ENCODE results near the gene ZDHHC7.
A peak's percentile ranks its signal among the peaks of the same experiment; 100 is the strongest.
"Not testable (repeated sequence)": the region's sequence is repeated elsewhere in the genome, so short reads cannot be mapped to it uniquely, and the experiment has no call there.

The ZDHHC7 gene, protein sequence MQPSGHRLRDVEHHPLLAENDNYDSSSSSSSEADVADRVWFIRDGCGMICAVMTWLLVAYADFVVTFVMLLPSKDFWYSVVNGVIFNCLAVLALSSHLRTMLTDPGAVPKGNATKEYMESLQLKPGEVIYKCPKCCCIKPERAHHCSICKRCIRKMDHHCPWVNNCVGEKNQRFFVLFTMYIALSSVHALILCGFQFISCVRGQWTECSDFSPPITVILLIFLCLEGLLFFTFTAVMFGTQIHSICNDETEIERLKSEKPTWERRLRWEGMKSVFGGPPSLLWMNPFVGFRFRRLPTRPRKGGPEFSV

GRCh38 chr16:85010931-85011845 lies at the start of gene ZDHHC7:
TSS of gene ZDHHC7 (minus strand) at chr16:85011535. CDS start at chr16:84990618, 20,917 bp downstream.
- peak within 1 kb of the TSS; percentile 75 to 99 (median 97) for H3K27ac ChIP-seq
- H3K4me3 ChIP-seq: peak within 1 kb of the TSS; percentile 72 to 92 (median 86)

DNA sequence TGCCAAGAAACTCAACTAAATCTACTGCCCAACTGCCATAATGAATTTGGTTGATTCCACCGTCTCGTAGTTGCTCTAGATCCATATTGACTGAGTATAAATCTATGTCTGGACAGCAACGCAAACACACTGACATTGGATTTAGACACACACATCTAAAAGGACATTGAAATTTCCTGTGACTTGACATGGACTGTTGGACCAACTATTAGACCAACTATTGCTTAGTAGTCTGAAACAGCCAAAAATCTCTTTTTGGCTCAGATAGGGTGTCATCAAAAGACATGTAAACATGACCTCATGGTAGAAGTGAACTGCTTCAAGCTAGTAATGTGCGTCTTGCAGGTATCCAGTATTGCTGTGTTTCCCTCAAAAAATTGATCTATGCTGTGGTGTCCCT lies 47.6 kb upstream of the ZDHHC7 start:
- no peak overlapping the region for H3K27ac ChIP-seq
- H3K4me3 ChIP-seq: no peak overlapping the region

DNA sequence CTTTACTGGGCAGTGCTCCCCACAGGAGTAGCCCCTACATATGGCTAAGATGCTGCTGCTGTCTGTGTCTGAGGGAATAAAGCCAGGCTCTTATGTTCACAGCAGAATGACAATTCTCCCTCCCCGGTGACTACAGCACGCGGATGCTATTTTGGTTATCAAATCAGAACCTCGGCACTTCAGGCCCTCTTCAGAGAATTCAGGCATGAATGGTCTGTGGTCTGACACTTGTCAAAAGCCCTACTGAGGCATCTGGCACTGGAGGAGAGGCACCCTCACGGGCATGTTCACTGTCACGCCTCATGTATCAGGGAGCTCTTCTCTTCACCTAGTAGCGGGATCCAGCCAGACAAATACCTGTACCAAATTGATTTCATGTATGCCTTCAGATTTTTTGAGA lies 46.6 kb upstream of the ZDHHC7 start:
- Histone ChIP-seq H3K4me3 (no peak overlapping the region), H3K27ac (no peak overlapping the region)

GRCh38 chr16:85057212-85057889 lies 46.0 kb upstream of the ZDHHC7 start:
- H3K4me3 ChIP-seq: no peak overlapping the region
- no peak overlapping the region for H3K27ac ChIP-seq

GRCh38 chr16:85056211-85056748 lies 44.9 kb upstream of the ZDHHC7 start:
- H3K4me3 ChIP-seq: peak overlapping the region in 1 of 7 experiments; percentile 4
- H3K27ac ChIP-seq: peak overlapping the region in 18 of 21 experiments; percentile 37 to 90 (median 73)

- Histone ChIP-seq H3K4me3 (peak overlapping the region in 3 of 7 experiments; percentile 4 to 13 (median 8)), H3K27ac (peak overlapping the region in 19 of 21 experiments; percentile 10 to 90 (median 72))
Observed at GRCh38 chr16:85055493-85056210, 44.3 kb upstream of the ZDHHC7 start.

- Histone ChIP-seq H3K4me3 (peak overlapping the region in 2 of 7 experiments; percentile 8 to 13), H3K27ac (peak overlapping the region in 16 of 21 experiments; percentile 10 to 90 (median 75))
Observed at GRCh38 chr16:85054948-85055492, 43.7 kb upstream of the ZDHHC7 start.

GRCh38 chr16:85054321-85054720 lies 43.0 kb upstream of the ZDHHC7 start:
- H3K27ac ChIP-seq: peak overlapping the region in 5 of 21 experiments; percentile 74 to 90 (median 79)
- H3K4me3 ChIP-seq: not testable (repeated sequence)

- no peak overlapping the region for H3K27ac ChIP-seq
- H3K4me3 ChIP-seq: no peak overlapping the region
Observed at GRCh38 chr16:85052536-85052935, 41.2 kb upstream of the ZDHHC7 start.

- H3K4me3 ChIP-seq: no peak overlapping the region
- H3K27ac ChIP-seq: no peak overlapping the region
Observed at GRCh38 chr16:85051683-85052082, 40.3 kb upstream of the ZDHHC7 start.

DNA sequence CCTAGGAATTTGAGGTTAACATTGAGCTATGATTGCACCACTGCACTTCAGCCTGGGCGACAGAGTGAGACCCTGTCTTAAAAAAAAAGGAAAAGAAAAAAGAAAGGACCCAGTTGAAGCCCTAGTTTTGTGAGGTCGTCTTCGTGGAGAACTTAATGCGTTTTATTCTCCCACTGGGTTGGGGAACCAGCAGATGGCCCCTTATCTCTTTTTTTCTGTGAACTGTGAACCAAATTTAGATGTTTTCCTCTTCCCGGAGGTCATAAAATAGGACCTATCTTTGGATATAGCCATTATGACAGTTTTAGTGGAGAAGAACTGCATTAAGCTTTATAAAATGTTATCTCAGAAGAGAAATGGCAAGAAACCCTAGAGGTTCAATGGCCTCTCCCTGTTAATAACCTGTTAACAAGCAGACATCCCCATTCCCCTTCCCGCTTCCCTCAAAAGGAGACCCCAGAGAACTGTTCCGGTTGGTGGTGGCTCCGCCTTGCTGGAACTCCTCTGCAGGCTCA lies 39.8 kb upstream of the ZDHHC7 start:
- no peak overlapping the region for H3K4me3 ChIP-seq
- H3K27ac ChIP-seq: no peak overlapping the region

DNA sequence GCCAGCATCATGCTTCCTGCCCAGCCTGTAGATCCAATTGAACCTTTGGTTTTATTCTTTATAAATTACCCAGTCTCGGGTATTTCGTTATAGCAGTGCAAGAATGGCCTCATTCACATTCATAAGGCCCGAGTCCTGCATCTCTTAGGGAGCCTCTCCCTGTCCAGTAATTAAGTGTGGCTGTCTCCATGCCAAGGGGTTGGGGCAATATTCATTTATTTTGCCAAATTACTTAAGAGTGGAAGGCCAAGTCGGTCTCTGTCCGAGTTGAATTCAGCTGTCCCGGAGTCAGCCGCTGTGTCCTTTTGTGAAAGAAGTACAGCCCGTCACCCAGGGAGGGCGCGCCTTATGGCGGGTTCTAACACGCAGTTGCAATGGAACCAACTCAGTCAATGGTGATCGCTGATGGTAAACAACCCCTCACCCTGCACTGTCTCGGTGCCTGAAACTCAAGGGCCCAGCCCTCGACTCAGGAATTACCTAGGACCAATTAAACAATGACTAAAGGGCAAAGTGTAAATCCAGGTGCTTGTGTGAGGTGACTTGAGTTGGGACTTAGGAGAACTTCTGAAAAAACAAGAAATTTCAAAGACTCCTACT lies 38.5 kb upstream of the ZDHHC7 start:
- Histone ChIP-seq H3K27ac (no peak overlapping the region), H3K4me3 (no peak overlapping the region)

DNA sequence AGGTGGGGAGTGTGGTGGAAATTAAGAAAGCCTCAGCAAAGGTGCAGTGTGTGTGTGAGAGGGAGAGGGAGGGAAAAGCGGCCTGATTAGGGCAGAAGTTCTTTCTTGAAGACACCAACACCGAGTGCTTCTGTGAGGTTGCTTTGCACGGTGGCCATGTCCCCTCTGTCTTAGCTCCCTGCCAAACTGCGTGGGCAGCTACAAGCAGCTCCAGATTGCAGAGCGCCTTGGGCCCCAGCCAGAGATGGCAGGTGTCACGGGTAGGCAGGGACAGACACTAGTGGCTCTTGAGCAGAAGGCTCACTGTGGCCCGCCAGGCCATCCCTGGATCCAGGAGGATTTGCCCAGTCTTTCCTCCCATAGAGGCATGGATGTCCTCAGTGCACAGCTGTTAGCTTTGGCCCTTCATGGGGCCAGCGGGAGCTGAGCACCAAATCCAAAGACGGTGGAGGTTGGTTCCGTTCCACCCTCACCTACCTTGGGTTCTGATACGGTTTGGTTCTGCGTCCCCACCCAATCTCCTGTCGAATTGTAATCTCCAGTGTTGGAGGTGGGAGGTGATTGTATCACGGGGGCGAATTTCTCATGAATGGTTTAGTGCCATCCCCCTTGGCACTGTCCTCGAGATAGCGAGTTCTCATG lies 37.7 kb upstream of the ZDHHC7 start:
- Histone ChIP-seq H3K4me3 (no peak overlapping the region), H3K27ac (no peak overlapping the region)

- H3K27ac ChIP-seq: no peak overlapping the region
- no peak overlapping the region for H3K4me3 ChIP-seq
Observed at GRCh38 chr16:85047867-85048455, 36.6 kb upstream of the ZDHHC7 start.

GRCh38 chr16:85046931-85047866 lies 35.9 kb upstream of the ZDHHC7 start:
- H3K27ac ChIP-seq: no peak overlapping the region
- no peak overlapping the region for H3K4me3 ChIP-seq

GRCh38 chr16:85046472-85046916 lies 35.2 kb upstream of the ZDHHC7 start:
- H3K4me3 ChIP-seq: no peak overlapping the region
- no peak overlapping the region for H3K27ac ChIP-seq
